Activated T-cell treated with anti-CD3 and anti-CD28 coated beads for 24 hours (primary cell): ENCODE measurements around the gene ARHGAP10.
"Not testable (repeated sequence)": the region's sequence is repeated elsewhere in the genome, so short reads cannot be mapped to it uniquely, and the experiment has no call there.

Experiments
- DNase-seq: peaks from one replicate; pipeline ENCODE4 v3.0.0-alpha.2; 2020; ENCODE audit warnings: low read depth

The ARHGAP10 gene

GRCh38 chr4:148068065-148068911 is 336.4 kb downstream of the ARHGAP10 start:
- DNase-seq = no peak

- DNase-seq = no peak
These were observed 337.4 kb downstream of the ARHGAP10 start for GRCh38 chr4:148069086-148069894.

DNA sequence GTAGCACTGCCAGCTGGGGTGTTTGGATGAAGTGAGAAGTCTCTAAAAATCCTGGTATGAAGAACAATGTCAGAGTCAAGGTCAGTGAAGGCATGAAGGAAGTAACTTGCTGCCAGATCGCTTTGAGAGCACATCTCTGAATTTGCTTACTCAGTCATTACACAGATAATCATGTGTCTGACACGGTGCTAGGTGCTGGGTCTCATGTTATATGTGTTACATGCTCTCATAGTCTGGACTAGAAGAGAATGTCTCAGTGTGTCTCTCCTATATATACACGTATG is 337.9 kb downstream of the ARHGAP10 start:
- no peak for DNase-seq

GRCh38 chr4:148071009-148071408 is 339.1 kb downstream of the ARHGAP10 start:
- no peak for DNase-seq

- no peak for DNase-seq
These were observed 340.9 kb downstream of the ARHGAP10 start for GRCh38 chr4:148072789-148073188.

- DNase-seq = no peak
These were observed 341.5 kb downstream of the ARHGAP10 start for GRCh38 chr4:148073349-148073748.

GRCh38 chr4:148074462-148074861 is 342.6 kb downstream of the ARHGAP10 start:
- DNase-seq = no peak

DNA sequence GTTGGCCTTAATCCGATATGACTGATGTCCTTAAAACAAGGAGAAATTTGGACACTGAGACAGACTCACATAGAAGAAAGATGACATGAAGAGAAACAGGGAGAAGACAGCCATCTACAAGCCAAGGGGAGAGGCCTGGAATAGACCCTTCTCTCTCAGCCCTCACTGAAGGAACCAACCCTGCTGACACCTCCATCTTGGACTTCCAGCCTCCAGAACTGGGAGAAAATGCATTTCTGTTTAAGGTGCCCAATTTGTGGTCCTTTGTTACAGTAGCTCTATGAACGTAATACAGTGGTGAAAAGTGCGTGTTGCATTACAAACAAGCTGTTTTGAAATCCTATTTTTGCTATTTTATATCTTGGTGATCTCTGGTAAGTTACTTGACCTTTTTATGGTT is 343.6 kb downstream of the ARHGAP10 start:
- DNase-seq = no peak

- no peak for DNase-seq
These were observed 345.1 kb downstream of the ARHGAP10 start for GRCh38 chr4:148076964-148077363.

- no peak for DNase-seq
These were observed 345.7 kb downstream of the ARHGAP10 start for GRCh38 chr4:148077581-148077980.

DNA sequence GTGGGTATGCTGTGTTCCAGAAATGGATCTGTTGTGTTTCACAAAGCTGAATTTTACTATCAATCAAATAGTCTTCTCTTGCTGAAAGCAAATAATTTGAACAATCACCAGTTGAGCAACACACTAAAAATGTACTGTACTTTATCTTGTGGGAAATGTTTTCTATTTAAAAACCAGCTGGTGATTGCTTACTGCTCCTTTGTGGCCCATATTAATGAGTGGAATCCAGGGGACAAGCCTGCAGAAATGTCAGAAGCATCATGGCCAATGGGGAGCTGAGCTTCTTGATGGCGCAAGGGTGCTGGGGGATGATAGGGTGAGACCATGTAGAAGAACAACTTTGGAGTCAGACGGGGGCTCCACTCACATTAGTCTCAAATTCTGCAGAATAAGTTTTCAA is 346.2 kb downstream of the ARHGAP10 start:
- DNase-seq = no peak

DNA sequence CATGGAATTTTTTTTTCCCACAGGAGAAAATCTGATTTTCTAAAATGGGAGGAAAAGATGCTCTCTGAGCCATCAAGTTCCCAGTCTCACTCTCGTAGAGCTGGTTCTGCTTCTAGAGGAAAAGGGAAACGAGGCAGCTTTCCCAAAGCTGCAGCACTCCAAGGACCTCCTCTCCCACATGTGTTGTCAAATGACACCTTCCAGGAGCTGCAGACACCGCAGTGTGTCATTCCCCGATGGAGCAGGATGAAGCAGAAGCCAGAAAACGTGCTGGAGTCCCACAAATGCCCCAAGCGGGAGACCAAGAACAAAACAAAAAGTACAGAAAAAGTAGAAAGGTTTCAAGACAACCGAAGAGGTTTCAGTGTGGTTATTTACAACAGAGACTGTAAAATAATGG is 348.1 kb downstream of the ARHGAP10 start:
- no peak for DNase-seq

- no peak for DNase-seq
These were observed 349.4 kb downstream of the ARHGAP10 start for GRCh38 chr4:148081267-148081666.

- no peak for DNase-seq
These were observed 349.9 kb downstream of the ARHGAP10 start for GRCh38 chr4:148081745-148082144.

- DNase-seq = not testable (repeated sequence)
These were observed 351.2 kb downstream of the ARHGAP10 start for GRCh38 chr4:148083073-148083472.

DNA sequence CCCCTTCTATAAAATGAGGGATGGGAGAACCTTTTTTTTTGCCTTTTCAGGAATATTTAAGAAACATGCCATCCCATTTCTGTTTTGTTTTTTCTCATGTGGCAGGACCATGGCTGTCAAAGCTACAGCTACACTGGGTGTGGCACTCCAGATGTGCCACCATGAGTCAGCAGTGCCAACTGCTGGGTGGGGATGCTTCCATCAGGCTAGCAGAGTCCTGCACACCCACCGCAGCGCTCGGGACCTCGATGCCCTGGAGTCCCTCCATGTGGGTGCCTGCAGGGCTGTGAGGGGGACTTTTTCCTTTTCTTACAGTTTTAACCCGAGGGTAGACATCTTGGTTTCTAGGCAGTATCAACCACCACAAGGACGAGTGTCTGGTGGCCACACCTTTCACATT is 357.7 kb downstream of the ARHGAP10 start:
- no peak for DNase-seq

DNA sequence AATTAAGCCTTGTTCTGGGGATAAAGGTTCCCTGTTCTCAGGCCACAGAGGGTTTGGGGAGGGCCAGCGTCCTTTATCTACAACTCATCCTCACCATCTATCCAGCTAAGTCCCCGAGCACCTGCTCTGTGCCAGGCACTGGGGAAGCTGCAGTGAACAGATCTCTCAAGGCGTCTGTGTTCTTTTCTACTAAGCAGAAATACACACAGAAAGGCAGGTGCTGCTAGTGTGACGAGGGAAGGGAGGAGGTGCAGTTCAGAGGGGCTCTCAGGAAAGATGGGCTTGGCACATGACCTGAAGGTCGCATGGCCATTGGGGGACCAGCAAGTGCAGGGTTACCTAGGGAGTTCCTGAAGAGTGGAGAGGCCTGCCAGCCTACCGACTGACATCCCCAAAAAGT is 358.1 kb downstream of the ARHGAP10 start:
- DNase-seq = no peak

GRCh38 chr4:148090503-148091476 is 358.9 kb downstream of the ARHGAP10 start:
- DNase-seq = no peak

DNA sequence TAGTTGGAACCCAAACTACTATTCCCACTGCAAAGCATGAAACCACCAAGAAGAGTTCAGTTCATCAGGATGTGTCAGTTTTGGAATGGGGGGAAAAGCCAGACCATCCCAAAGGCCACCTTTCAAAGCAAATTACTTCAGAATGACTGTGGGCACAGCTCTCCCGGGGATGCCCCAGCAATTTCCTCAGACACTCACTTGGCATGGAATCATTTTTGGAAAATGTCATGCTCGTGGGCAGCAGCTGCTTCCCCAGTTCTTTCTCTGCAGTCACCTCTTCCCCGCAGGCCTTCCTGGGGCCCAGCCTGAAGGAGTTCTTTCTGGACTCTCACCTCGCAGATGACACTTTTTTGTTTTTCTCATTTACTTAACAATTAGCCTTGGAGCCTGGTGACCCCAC is 360.0 kb downstream of the ARHGAP10 start:
- no peak for DNase-seq

- DNase-seq = no peak
These were observed 360.6 kb downstream of the ARHGAP10 start for GRCh38 chr4:148092316-148093014.

DNA sequence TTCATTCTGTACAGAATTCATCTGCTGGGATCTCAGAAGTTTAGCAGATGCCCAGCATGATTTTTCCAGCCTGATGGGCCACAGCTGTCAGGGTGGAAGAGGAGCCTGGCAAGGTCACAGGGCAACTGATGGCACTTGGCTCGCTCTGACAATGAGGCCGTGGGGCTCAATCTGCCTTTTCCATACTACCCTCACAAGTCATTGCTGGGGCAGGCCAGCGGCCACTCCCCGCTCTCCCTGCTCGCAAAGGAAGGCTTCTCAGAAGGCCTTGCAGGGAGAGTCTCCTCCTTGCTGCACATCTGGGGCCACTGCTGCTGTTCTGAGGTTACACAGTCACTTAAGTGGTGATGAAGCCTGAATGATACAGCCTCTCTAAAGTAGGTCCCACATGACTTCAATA is 361.2 kb downstream of the ARHGAP10 start:
- DNase-seq = no peak

- no peak for DNase-seq
These were observed 362.3 kb downstream of the ARHGAP10 start for GRCh38 chr4:148094149-148094548.
